Neuronal stem cell (in vitro differentiated cells): ENCODE results near the gene TIAM2.
A peak's percentile ranks its signal among the peaks of the same experiment; 100 is the strongest.
"Not testable (repeated sequence)": the region's sequence is repeated elsewhere in the genome, so short reads cannot be mapped to it uniquely, and the experiment has no call there.

Experiments
- DNase-seq: peaks from one replicate; pipeline ENCODE4 v3.0.0-alpha.2; 2013; ENCODE audit warnings: low spot score
- H2AFZ ChIP-seq: one replicate; pipeline ENCODE4 v1.6.1; 2013; ENCODE audit warnings: mild to moderate bottlenecking, low read length, inconsistent platforms
- H2AK5ac ChIP-seq: 2 replicates; pipeline ENCODE4 v1.6.1; 2013; ENCODE audit warnings: low read depth, mild to moderate bottlenecking, inconsistent platforms, low read length, moderate library complexity, mixed read lengths
- H2BK120ac ChIP-seq: 2 replicates; pipeline ENCODE4 v1.6.1; 2013; ENCODE audit warnings: low read depth, mild to moderate bottlenecking, inconsistent platforms, low read length, moderate library complexity, mixed read lengths
- H2BK12ac ChIP-seq: one replicate; pipeline ENCODE4 v1.6.1; 2013; ENCODE audit warnings: low read length, inconsistent platforms
- H2BK15ac ChIP-seq: 2 replicates; pipeline ENCODE4 v1.6.1; 2013; ENCODE audit warnings: mild to moderate bottlenecking, low read length, inconsistent platforms, mixed read lengths
- H2BK5ac ChIP-seq: one replicate; pipeline ENCODE4 v1.6.1; 2013; ENCODE audit warnings: inconsistent platforms, mild to moderate bottlenecking, low read length, moderate library complexity
- H3K14ac ChIP-seq: one replicate; pipeline ENCODE4 v1.6.1; 2013; ENCODE audit warnings: low read length, inconsistent platforms
- H3K18ac ChIP-seq: 2 replicates; pipeline ENCODE4 v1.6.1; 2013; ENCODE audit warnings: low read length, inconsistent platforms
- H3K23ac ChIP-seq: 2 replicates; pipeline ENCODE4 v1.6.1; 2013; ENCODE audit warnings: low read depth, mild to moderate bottlenecking, mixed read lengths, low read length, inconsistent platforms; ENCODE audit not compliant: poor library complexity
- H3K27ac ChIP-seq: replicated peaks from 3 replicates; pipeline ENCODE4 v1.5.1; 2013; ENCODE audit warnings: low read length, inconsistent platforms
- H3K27me3 ChIP-seq, 3 experiments: 2 replicates each; pipeline ENCODE4 v1.6.1; 2013; ENCODE audit warnings: low read length in 3 of 3, mild to moderate bottlenecking in 2 of 3, inconsistent platforms in 1 of 3, low read depth in 1 of 3, mixed read lengths in 1 of 3, moderate library complexity in 1 of 3; ENCODE audit not compliant: control insufficient read depth in 3 of 3, insufficient read depth in 3 of 3
- H3K36me3 ChIP-seq, 2 donors: replicated peaks in 1 of 2; 2 replicates each; pipeline ENCODE4 v1.6.1; 2013; ENCODE audit warnings: low read length in 2 of 2; ENCODE audit not compliant: control insufficient read depth in 2 of 2, insufficient read depth in 2 of 2
- H3K4ac ChIP-seq: 2 replicates; pipeline ENCODE4 v1.6.1; 2013; ENCODE audit warnings: inconsistent platforms, mild to moderate bottlenecking, low read length, moderate library complexity
- H3K4me1 ChIP-seq, 2 donors: 1 replicate in 1 of 2; 2 replicates in 1 of 2; pipeline ENCODE4 v1.6.1; 2013; ENCODE audit warnings: low read length in 2 of 2, low read depth in 1 of 2; ENCODE audit not compliant: control insufficient read depth in 2 of 2, insufficient read depth in 1 of 2
- H3K4me2 ChIP-seq: one replicate; pipeline ENCODE4 v1.6.1; 2013; ENCODE audit warnings: mild to moderate bottlenecking, low read length, inconsistent platforms; ENCODE audit not compliant: insufficient read depth, poor library complexity, severe bottlenecking
- H3K4me3 ChIP-seq, 2 donors: 2 replicates each; pipeline ENCODE4 v1.5.1; 2013; ENCODE audit warnings: low read length in 2 of 2, mild to moderate bottlenecking in 2 of 2, inconsistent platforms in 1 of 2, moderate library complexity in 1 of 2
- H3K79me1 ChIP-seq: one replicate; pipeline ENCODE4 v1.6.1; 2013; ENCODE audit warnings: low read depth, mild to moderate bottlenecking, inconsistent platforms, low read length, moderate library complexity
- H3K9ac ChIP-seq: one replicate; pipeline ENCODE4 v1.6.1; 2013; ENCODE audit warnings: mild to moderate bottlenecking, low read depth, low read length, inconsistent platforms; ENCODE audit not compliant: poor library complexity
- H3K9me3 ChIP-seq, 2 donors: replicated peaks in 1 of 2; 2 replicates each; pipeline versions ENCODE3 to v1.6.1; 2013; ENCODE audit warnings: low read length in 2 of 2, mild to moderate bottlenecking in 2 of 2, inconsistent platforms in 1 of 2, low read depth in 1 of 2, mixed read lengths in 1 of 2, moderate library complexity in 1 of 2; ENCODE audit not compliant: control insufficient read depth in 2 of 2, insufficient read depth in 1 of 2
- H4K8ac ChIP-seq: one replicate; pipeline ENCODE4 v1.6.1; 2013; ENCODE audit warnings: low read depth, mild to moderate bottlenecking, inconsistent platforms, low read length, moderate library complexity
- H4K91ac ChIP-seq: one replicate; pipeline ENCODE4 v1.6.1; 2013; ENCODE audit warnings: low read length, low read depth, mild to moderate bottlenecking, inconsistent platforms; ENCODE audit not compliant: poor library complexity
- WGBS, 2 donors: extraction: QIAGEN DNeasy Blood & Tissue Kit; methylation state at CpG; one replicate each; pipeline ENCODE4 v1.1.7; 2013; ENCODE audit warnings: missing lambda C conversion rate in 2 of 2, mixed read lengths in 1 of 2; ENCODE audit not compliant: insufficient read length in 2 of 2, insufficient replicate concordance in 1 of 2; ENCODE audit errors: extremely low coverage in 2 of 2; 5-methylcytosine and 5-hydroxymethylcytosine counted together

Gene TIAM2

DNA sequence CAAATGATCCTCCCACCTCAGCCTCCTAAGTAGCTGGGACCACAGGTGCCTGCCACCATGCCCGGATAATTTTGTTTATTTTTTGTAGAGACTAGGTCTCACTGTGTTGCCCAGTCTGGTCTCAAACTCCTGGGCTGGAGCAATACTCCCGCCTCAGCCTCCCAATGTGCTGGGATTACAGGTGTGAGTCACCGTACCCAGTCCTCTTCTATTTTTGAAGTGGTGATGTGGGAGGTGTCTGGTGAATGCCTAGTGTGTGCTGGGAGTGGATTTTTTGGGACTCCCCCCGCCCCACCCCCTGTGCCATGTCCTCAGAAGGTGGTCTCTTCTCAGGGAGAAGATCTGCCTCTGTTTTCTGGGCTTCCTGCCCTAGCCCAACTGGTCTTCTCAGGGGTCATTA, 220.8 kb downstream of the TIAM2 start:
- no peaks in the 10 kb centered on the region for H3K79me1 ChIP-seq
- no peak overlapping the region for H2BK12ac ChIP-seq
- H3K9me3 ChIP-seq, result peaks cover 0 to 6% of the 10 kb centered on the region in 2 donors
- no peak overlapping the region for H2AFZ ChIP-seq
- no peak overlapping the region for H2BK5ac ChIP-seq
- no peak overlapping the region for H4K8ac ChIP-seq
- peaks cover 0 to 52% of the 10 kb centered on the region in 2 donors for H3K36me3 ChIP-seq
- H2BK120ac ChIP-seq, result no peak overlapping the region
- H2BK15ac ChIP-seq, result no peak overlapping the region
- no peak overlapping the region for H3K27ac ChIP-seq
- no peaks in the 10 kb centered on the region for H3K27me3 ChIP-seq
- no peak overlapping the region for H2AK5ac ChIP-seq
- H4K91ac ChIP-seq, result no peak overlapping the region
- H3K18ac ChIP-seq, result no peak overlapping the region
- no peak overlapping the region for H3K23ac ChIP-seq
- no peak for DNase-seq
- no peak overlapping the region for H3K14ac ChIP-seq
- H3K4me3 ChIP-seq, result no peak overlapping the region
- H3K4me2 ChIP-seq, result no peak overlapping the region
- WGBS, 2 donors, result no CpG with 5 or more reads among the region's 4 CpGs
- H3K4ac ChIP-seq, result no peak overlapping the region
- no peak overlapping the region for H3K9ac ChIP-seq
- peaks cover 4 to 10% of the 10 kb centered on the region in 2 donors for H3K4me1 ChIP-seq

DNA sequence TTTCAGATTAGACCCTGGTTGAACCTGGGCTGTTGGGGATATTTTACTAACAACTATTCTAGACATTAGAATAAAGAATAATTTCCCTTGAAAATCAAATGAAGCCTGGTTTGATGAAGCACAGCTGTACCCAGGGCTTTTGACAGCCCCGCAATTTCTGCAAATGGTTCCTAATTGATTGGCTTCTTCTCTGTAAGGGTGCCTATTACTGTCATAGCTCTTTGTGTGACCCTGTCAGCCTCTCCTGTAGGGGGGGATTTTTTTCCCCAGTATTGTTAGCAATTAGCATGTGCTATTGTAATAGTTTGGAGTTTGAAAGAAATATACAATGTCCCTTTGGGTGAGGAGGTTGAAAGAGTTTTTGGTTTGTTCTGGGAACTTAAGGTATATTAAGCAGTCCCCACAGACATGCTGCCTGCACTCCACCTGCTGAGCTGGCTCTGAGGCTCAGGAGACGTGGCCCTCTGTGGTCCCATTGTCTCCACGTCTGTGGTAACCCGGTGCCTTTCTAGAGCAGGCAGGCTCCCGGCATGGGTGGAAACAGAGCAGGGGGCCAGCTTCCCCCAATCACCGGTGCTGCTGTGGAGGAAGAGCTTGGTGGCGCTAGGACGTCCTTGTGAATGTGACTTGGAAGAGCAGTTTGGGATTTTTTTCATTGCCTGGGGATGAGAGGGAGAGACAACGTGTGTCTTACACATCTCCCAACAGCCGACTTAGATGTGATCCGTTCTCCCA, 221.4 kb downstream of the TIAM2 start:
- Histone ChIP-seq H3K14ac (no peak overlapping the region), H3K9me3 (peaks cover 0 to 6% of the 10 kb centered on the region in 2 donors), H3K4me1 (peaks cover 4 to 11% of the 10 kb centered on the region in 2 donors), H3K4ac (no peak overlapping the region), H3K36me3 (peaks cover 0 to 51% of the 10 kb centered on the region in 2 donors), H2BK15ac (no peak overlapping the region), H3K27ac (no peak overlapping the region), H3K27me3 (no peaks in the 10 kb centered on the region), H3K4me2 (no peak overlapping the region), H3K18ac (peak overlapping the region; percentile 81), H4K8ac (no peak overlapping the region), H2BK120ac (no peak overlapping the region), H2AK5ac (no peak overlapping the region), H3K4me3 (no peak overlapping the region), H3K79me1 (no peaks in the 10 kb centered on the region), H2AFZ (no peak overlapping the region), H3K9ac (no peak overlapping the region), H2BK5ac (no peak overlapping the region), H3K23ac (no peak overlapping the region), H2BK12ac (no peak overlapping the region), H4K91ac (no peak overlapping the region)
- DNase-seq, result peak; percentile 15
- WGBS, 2 donors, result no CpG with 5 or more reads among the region's 11 CpGs

DNA sequence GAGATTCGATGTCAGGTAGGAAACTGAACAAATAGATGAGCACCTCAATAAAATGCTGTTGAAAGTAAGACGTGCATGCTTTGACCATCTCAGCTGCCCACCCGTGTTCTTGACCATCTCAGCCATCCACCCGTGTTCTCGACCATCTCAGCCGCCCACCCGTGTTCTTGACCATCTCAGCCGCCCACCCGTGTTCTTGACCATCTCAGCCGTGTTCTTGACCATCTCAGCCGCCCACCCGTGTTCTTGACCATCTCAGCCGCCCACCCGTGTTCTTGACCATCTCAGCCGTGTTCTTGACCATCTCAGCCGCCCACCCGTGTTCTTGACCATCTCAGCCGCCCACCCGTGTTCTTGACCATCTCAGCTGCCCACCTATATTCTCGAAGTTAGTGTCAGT, 223.6 kb downstream of the TIAM2 start:
- not testable (repeated sequence) for H3K9ac ChIP-seq, H3K4ac ChIP-seq, H2AFZ ChIP-seq, H2BK5ac ChIP-seq, H4K91ac ChIP-seq, H2BK12ac ChIP-seq, H2AK5ac ChIP-seq, H2BK15ac ChIP-seq, H3K27me3 ChIP-seq, H3K9me3 ChIP-seq, H4K8ac ChIP-seq, DNase-seq, H3K4me3 ChIP-seq, H3K14ac ChIP-seq, H2BK120ac ChIP-seq, H3K79me1 ChIP-seq, H3K27ac ChIP-seq, H3K4me2 ChIP-seq, H3K18ac ChIP-seq, H3K23ac ChIP-seq
- peaks cover 4 to 11% of the 10 kb centered on the region in 2 donors for H3K4me1 ChIP-seq
- peaks cover 0 to 37% of the 10 kb centered on the region in 2 donors for H3K36me3 ChIP-seq
- WGBS, 2 donors, result no CpG with 5 or more reads among the region's 20 CpGs

DNA sequence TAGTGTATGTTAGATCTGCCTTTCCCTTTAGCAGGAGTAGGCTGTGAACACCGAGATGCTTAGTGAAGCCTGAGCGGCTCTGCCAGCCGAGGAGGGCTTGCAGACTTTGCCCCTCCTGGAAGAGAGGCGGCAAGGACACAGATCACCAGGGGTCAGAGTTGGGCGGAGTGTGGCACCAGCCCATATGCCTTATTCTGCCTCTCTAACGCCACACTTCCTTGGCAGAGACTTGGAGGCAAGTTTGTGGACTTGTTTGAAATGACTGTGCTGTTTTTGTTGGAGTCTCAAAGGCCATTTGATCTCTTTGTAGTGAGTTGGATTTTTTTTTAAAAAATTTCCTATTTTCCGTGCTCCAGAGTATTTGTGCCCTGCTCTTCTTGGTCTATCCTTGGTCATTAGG, 224.2 kb downstream of the TIAM2 start:
- DNase-seq, result no peak
- no peak overlapping the region for H2BK12ac ChIP-seq
- H2AFZ ChIP-seq, result no peak overlapping the region
- no peaks in the 10 kb centered on the region for H3K79me1 ChIP-seq
- H2BK15ac ChIP-seq, result no peak overlapping the region
- H3K27me3 ChIP-seq, result no peaks in the 10 kb centered on the region
- no peak overlapping the region for H3K14ac ChIP-seq
- peaks cover 0 to 43% of the 10 kb centered on the region in 2 donors for H3K36me3 ChIP-seq
- no peak overlapping the region for H3K4me3 ChIP-seq
- H3K23ac ChIP-seq, result no peak overlapping the region
- H4K91ac ChIP-seq, result no peak overlapping the region
- no peak overlapping the region for H3K4ac ChIP-seq
- no peak overlapping the region for H2BK5ac ChIP-seq
- no peak overlapping the region for H3K4me2 ChIP-seq
- no peaks in the 10 kb centered on the region for H3K9me3 ChIP-seq
- peaks cover 4 to 11% of the 10 kb centered on the region in 2 donors for H3K4me1 ChIP-seq
- H3K27ac ChIP-seq, result no peak overlapping the region
- H3K9ac ChIP-seq, result no peak overlapping the region
- H4K8ac ChIP-seq, result no peak overlapping the region
- H3K18ac ChIP-seq, result no peak overlapping the region
- H2BK120ac ChIP-seq, result no peak overlapping the region
- no CpG with 5 or more reads among the region's 7 CpGs for WGBS, 2 donors
- no peak overlapping the region for H2AK5ac ChIP-seq
